Spleen (tissue), 7 donors: Measurements from ENCODE around the gene ELOF1.

ENCODE experiments used
- CTCF ChIP-seq, 11 experiments: fragments of 200-600 bp in 7 of 11; fragments of 450-650 bp in 4 of 11; sonication (generic) in 4 of 11; IDR thresholded peaks in 8 of 11; conservative IDR thresholded peaks in 3 of 11; 1 replicate in 7 of 11; 2 replicates in 4 of 11; pipeline versions ENCODE4 v1.4.0 to v1.8.0; 2016 to 2021; ENCODE audit warnings: antibody characterized with exemption in 11 of 11, inconsistent platforms in 4 of 11, mild to moderate bottlenecking in 1 of 11
- POLR2A ChIP-seq, 3 donors: fragments of 450-650 bp; IDR thresholded peaks; one replicate each; pipeline ENCODE4 v1.5.1; 2017; ENCODE audit warnings: antibody characterized with exemption in 3 of 3, mild to moderate bottlenecking in 1 of 3
- POLR2AphosphoS5 ChIP-seq, 3 donors: sonication (generic); formaldehyde crosslinking; IDR thresholded peaks; one replicate each; pipeline ENCODE4 v1.5.1; 2017; ENCODE audit warnings: antibody characterized with exemption in 3 of 3
- donor health status: DM: no; HTN: no; CAD: no; lungs with moderate emphysema.
- donor health status: DM: no; HTN: no; CAD: no.
- donor health status: DM: no; HTN: no; CAD: no.

- TF ChIP-seq POLR2AphosphoS5 (IDR thresholded peaks at IDR 0.05) = peak; percentile 3 to 14 (median 13)
- no peak for TF ChIP-seq CTCF (IDR thresholded peaks at IDR 0.05 in 8 of 11, conservative IDR thresholded peaks at IDR 0.05 in 3 of 11)
- no peak for TF ChIP-seq POLR2A (IDR thresholded peaks at IDR 0.05)
Measured at GRCh38 chr19:11552666-11553372, 6.2 kb downstream of the ELOF1 start.
